HepG2 (cell line): ENCODE measurements around the gene CCNYL1. TPM values are rescaled to one million over a fixed set of nuclear protein-coding genes. Genes with fewer than 3 reads are reported as not detected.

Source experiments
- ATAC-seq: fragments of 200-7000 bp; cut with Tn5 transposase; 3 replicates; pipeline ENCODE4 v1.9.1; 2020; ENCODE audit warnings: mild to moderate bottlenecking, moderate library complexity
- BruUV-seq: library from RNA; stranded (reverse); fragments of 400-500 nt; replicated peaks from 2 replicates; lab custom pipeline; 2021; lab: Mats Ljungman, UMichigan
- CTCF ChIA-PET: fragments of 300-600 bp; formaldehyde crosslinking; extraction: SDS; loops from one replicate; lab custom pipeline; 2021; ENCODE audit warnings: low total read pairs, inconsistent platforms, low intra/inter-chr PET ratio; lab: Yijun Ruan, JAX
- POLR2A ChIA-PET: fragments of 350-600 bp; sonication (Branson Sonifier 250); formaldehyde crosslinking; loops from one replicate; lab custom pipeline; 2020; ENCODE audit warnings: antibody characterized with exemption, inconsistent platforms; lab: Yijun Ruan, JAX
- DNase-seq: peaks from one replicate; pipeline ENCODE4 v3.0.0-alpha.2; 2015; ENCODE audit warnings: low spot score
- FAIRE-seq: peaks from 3 replicates; lab custom pipeline; 2011; peaks lifted over from hg19 to GRCh38; lab: Jason Lieb, UNC
- H2AFZ ChIP-seq: one replicate; pipeline ENCODE4 v1.6.1; 2011; ENCODE audit warnings: low read length, inconsistent platforms
- H3K27ac ChIP-seq: fragments of 300-600 bp; 3 replicates; pipeline ENCODE4 v1.8.0; 2011; ENCODE audit warnings: mixed run types, mild to moderate bottlenecking, mixed read lengths, low read length, inconsistent platforms; ENCODE audit not compliant: insufficient read depth; ENCODE audit errors: extremely low read length
- H3K27me3 ChIP-seq, 2 experiments: fragments of 200-600 bp in 1 of 2; 2 replicates in 1 of 2; 3 replicates in 1 of 2; pipeline versions ENCODE4 v1.6.0 to v1.8.0; 2011; ENCODE audit warnings: low read length in 2 of 2, mild to moderate bottlenecking in 2 of 2, moderate library complexity in 2 of 2, inconsistent platforms in 1 of 2; ENCODE audit not compliant: insufficient read depth in 2 of 2, control insufficient read depth in 1 of 2
- H3K36me3 ChIP-seq, 2 experiments: fragments of 200-600 bp in 1 of 2; replicated peaks in 1 of 2; 2 replicates in 1 of 2; 3 replicates in 1 of 2; pipeline versions ENCODE4 v1.5.1 to v1.8.0; 2011; ENCODE audit warnings: low read length in 2 of 2, inconsistent platforms in 1 of 2; ENCODE audit not compliant: insufficient read depth in 2 of 2, control insufficient read depth in 1 of 2
- H3K4me1 ChIP-seq: 2 replicates; pipeline ENCODE4 v1.5.1; 2012; ENCODE audit warnings: low read length, inconsistent platforms; ENCODE audit not compliant: insufficient read depth
- H3K4me2 ChIP-seq: 2 replicates; pipeline ENCODE4 v1.6.0; 2011; ENCODE audit warnings: low read depth, low read length, inconsistent platforms
- H3K4me3 ChIP-seq, 3 experiments: fragments of 200-600 bp in 1 of 3; sonication (generic), shearing (Covaris generic) in 1 of 3; replicated peaks in 1 of 3; 2 replicates each; pipeline ENCODE4 v1.5.1; 2011 to 2016; ENCODE audit warnings: low read length in 3 of 3, inconsistent platforms in 2 of 3, low read depth in 2 of 3, mild to moderate bottlenecking in 2 of 3, control low read depth in 1 of 3, mixed read lengths in 1 of 3; ENCODE audit not compliant: insufficient read depth in 1 of 3
- H3K79me2 ChIP-seq: one replicate; pipeline ENCODE4 v1.6.1; 2011; ENCODE audit warnings: low read length, inconsistent platforms; ENCODE audit not compliant: insufficient read depth
- H3K9ac ChIP-seq: 2 replicates; pipeline ENCODE4 v1.6.0; 2011; ENCODE audit warnings: mild to moderate bottlenecking, low read depth, low read length, inconsistent platforms; ENCODE audit not compliant: insufficient read depth
- H3K9me3 ChIP-seq: 2 replicates; pipeline ENCODE4 v1.5.1; 2012; ENCODE audit warnings: mild to moderate bottlenecking, low read length
- H4K20me1 ChIP-seq: 2 replicates; pipeline ENCODE4 v1.6.0; 2011; ENCODE audit warnings: inconsistent platforms, mild to moderate bottlenecking, low read length, moderate library complexity; ENCODE audit not compliant: insufficient read depth
- IRX3 ChIP-seq: sonication (generic); formaldehyde crosslinking; IDR thresholded peaks from 2 replicates; pipeline ENCODE4 v1.8.1; 2023; ENCODE audit warnings: mild to moderate bottlenecking, low read depth, missing genetic modification reagents, borderline replicate concordance
- MNT ChIP-seq: fragments of 450-650 bp; IDR thresholded peaks from 2 replicates; pipeline ENCODE4 v1.6.1; 2016
- MYPOP ChIP-seq: sonication (generic); formaldehyde crosslinking; IDR thresholded peaks from 2 replicates; pipeline ENCODE4 v1.8.1; 2023; ENCODE audit warnings: mild to moderate bottlenecking, moderate library complexity, missing genetic modification reagents
- ZEB1 ChIP-seq: IDR thresholded peaks from 2 replicates; pipeline ENCODE4 v1.6.1; 2012; ENCODE audit warnings: mild to moderate bottlenecking, low read depth, inconsistent platforms; ENCODE audit not compliant: insufficient replicate concordance
- WGBS: methylation state at CpG from one replicate; pipeline ENCODE4 v1.1.6; 2017; ENCODE audit warnings: low lambda C conversion rate; 5-methylcytosine and 5-hydroxymethylcytosine counted together
- in situ Hi-C: cut with HindIII; loops from 2 replicates; pipeline ENCODE4 v1.10.0; 2017; ENCODE audit warnings: low pct_unique_long_range_greater_than_20kb; ENCODE audit not compliant: extremely low pct_ligation_motif_present
- intact Hi-C: fragments of 100-400 bp; cut with micrococcal nuclease; formaldehyde crosslinking; loops from one replicate; pipeline ENCODE4 v1.10.0; 2022; ENCODE audit not compliant: unreplicated experiment
- polyA plus RNA-seq, 8 experiments: library from polyadenylated mRNA; depleted of rRNA in 3 of 8; stranded (reverse) in 7 of 8; unstranded in 1 of 8; fragments of >200 nt; fragmentation: Illumina TruSeq in 4 of 8; extraction: Trizol in 4 of 8; gene quantifications; 2 replicates each; pipeline versions ENCODE4 v1.2.1 to v1.2.3, GENCODE V29; 2011 to 2016; ENCODE audit warnings: low read depth in 4 of 8, missing spikeins in 1 of 8, mixed read lengths in 1 of 8; ENCODE audit not compliant: insufficient read depth in 1 of 8
- total RNA-seq, 5 experiments: library from RNA; depleted of rRNA; stranded (reverse); fragments of >200 nt; fragmentation: Illumina TruSeq; extraction: Trizol; gene quantifications; 2 replicates each; pipeline ENCODE4 v1.2.3, GENCODE V29; 2016; ENCODE audit warnings: low read depth in 1 of 5

CCNYL1 gene
- total and polyA plus RNA-seq, 2 of the 13 experiments (the other 11 are each of a cell fraction or from before 2014, with no cell fraction given), result 12.5 to 16.2 TPM

GRCh38 chr2:207694811-207695281 lies 16.6 kb upstream of the CCNYL1 start:
- H4K20me1 ChIP-seq, result no peaks in the 10 kb centered on the region
- H3K79me2 ChIP-seq, result no peaks in the 10 kb centered on the region
- TF ChIP-seq MYPOP (CRISPR knock-in tag) (no peak), MNT (peak; percentile 28; the same call in 1 of the 2 replicates), ZEB1 (no peak), IRX3 (CRISPR knock-in tag) (no peak)
- H3K9ac ChIP-seq, result no peak overlapping the region
- DNase-seq (no peak), FAIRE-seq (peak; percentile 50), ATAC-seq (no peak)
- no peaks in the 10 kb centered on the region for H3K9me3 ChIP-seq
- H3K4me1 ChIP-seq, result peaks cover 46% of the 10 kb centered on the region
- intact Hi-C loops (loop anchor here (5.0 kb wide), 1 partner anchor 68 kb away; the partner anchor contains the start of gene METTL21A), in situ Hi-C loops (no loop called here)
- H3K27me3 ChIP-seq, result 0 out of 5 replicates have a peak, but pooled peaks cover 0 to 6% of the 10 kb centered on the region in 2 experiments
- BruUV-seq, result no TSS peak
- ChIA-PET CTCF (no interaction called here), POLR2A (interaction anchor here (0.7 to 1.2 kb wide), 3 partner anchors 16 to 65 kb away, joined by 4 read pairs; partner anchors contain the start of gene CCNYL1)
- peak overlapping the region; percentile 23 for H3K4me2 ChIP-seq
- H3K27ac ChIP-seq, result no peak overlapping the region
- no peak overlapping the region for H3K4me3 ChIP-seq
- no peak overlapping the region for H2AFZ ChIP-seq
- 3% methylated on average over 4 of the region's 4 CpGs for WGBS
- H3K36me3 ChIP-seq, result no peaks in the 10 kb centered on the region
